ENCODE data around the gene FLAD1. TPM values are rescaled to one million over a fixed set of nuclear protein-coding genes. Genes with fewer than 3 reads are reported as not detected.
A peak's percentile ranks its signal among the peaks of the same experiment; 100 is the strongest.

The FLAD1 gene
- total RNA-seq, 2 donors from 2014 or later, result 31.5 to 35.3 TPM

GRCh38 chr1:155003766-155004351, 20.7 kb downstream of the FLAD1 start:
- WGBS, result under 1% methylated on average over 33 of the region's 34 CpGs
- peak; percentile 40 for DNase-seq (ENCODE audit: low spot score)

GRCh38 chr1:155004352-155005075, 21.4 kb downstream of the FLAD1 start:
- H3K9me3 ChIP-seq, result no peaks in the 10 kb centered on the region
- no peak for DNase-seq (ENCODE audit: low spot score)
- peak overlapping the region; percentile 68 to 97 for H3K4me3 ChIP-seq
- peak overlapping the region; percentile 100 for H3K27ac ChIP-seq
- intact Hi-C loops (cut with DNase I), result no loop called here
- no peaks in the 10 kb centered on the region for H3K27me3 ChIP-seq (replicated peaks; ENCODE audit: insufficient read depth)
- 21% methylated on average over 5 of the region's 5 CpGs for WGBS
- H3K4me1 ChIP-seq (replicated peaks), result peaks cover 32% of the 10 kb centered on the region
- peak; percentile 7 for TF ChIP-seq POLR2A (IDR thresholded peaks at IDR 0.05)
- no peak for TF ChIP-seq CTCF (IDR thresholded peaks at IDR 0.05)
- TF ChIP-seq POLR2AphosphoS5 (IDR thresholded peaks at IDR 0.05), result no peak
- no peaks in the 10 kb centered on the region for H3K36me3 ChIP-seq

More at GRCh38 chr1:155003766-155004351, 20.7 kb downstream of the FLAD1 start:
- TF ChIP-seq CTCF (IDR thresholded peaks at IDR 0.05) (no peak), POLR2AphosphoS5 (IDR thresholded peaks at IDR 0.05) (peak; percentile 2)
- no peaks in the 10 kb centered on the region for H3K36me3 ChIP-seq
- H3K27ac ChIP-seq, result peak overlapping the region; percentile 100
- H3K4me1 ChIP-seq (replicated peaks), result peaks cover 30% of the 10 kb centered on the region
- intact Hi-C loops (cut with DNase I), result no loop called here
- no peaks in the 10 kb centered on the region for H3K27me3 ChIP-seq (replicated peaks; ENCODE audit: insufficient read depth)
- no peaks in the 10 kb centered on the region for H3K9me3 ChIP-seq
- peak overlapping the region; percentile 68 to 97 for H3K4me3 ChIP-seq

GRCh38 chr1:155005076-155006011, 22.2 kb downstream of the FLAD1 start:
- WGBS, result 32% methylated on average over 17 of the region's 17 CpGs
- H3K4me1 ChIP-seq (replicated peaks), result peaks cover 31% of the 10 kb centered on the region
- peak overlapping the region; percentile 100 for H3K27ac ChIP-seq
- H3K27me3 ChIP-seq (replicated peaks; ENCODE audit: insufficient read depth), result no peaks in the 10 kb centered on the region
- TF ChIP-seq POLR2AphosphoS5 (IDR thresholded peaks at IDR 0.05) (peak; percentile 81), CTCF (IDR thresholded peaks at IDR 0.05) (peak in 1 of 4 experiments; percentile 6), POLR2A (IDR thresholded peaks at IDR 0.05) (peak; percentile 50)
- intact Hi-C loops (cut with DNase I), result no loop called here
- H3K9me3 ChIP-seq, result no peaks in the 10 kb centered on the region
- no peaks in the 10 kb centered on the region for H3K36me3 ChIP-seq
- H3K4me3 ChIP-seq, result peak overlapping the region; percentile 68 to 97
- DNase-seq (ENCODE audit: low spot score), result peak; percentile 93

GRCh38 chr1:155006601-155007101, 23.5 kb downstream of the FLAD1 start:
- Histone ChIP-seq H3K9me3 (no peaks in the 10 kb centered on the region), H3K4me3 (peak overlapping the region in 1 of 2 donors; percentile 51), H3K27ac (peak overlapping the region; percentile 100), H3K36me3 (no peaks in the 10 kb centered on the region), H3K4me1 (replicated peaks) (peaks cover 43% of the 10 kb centered on the region), H3K27me3 (replicated peaks; ENCODE audit: insufficient read depth) (no peaks in the 10 kb centered on the region)
- TF ChIP-seq POLR2AphosphoS5 (IDR thresholded peaks at IDR 0.05), result no peak
- no peak for TF ChIP-seq CTCF (IDR thresholded peaks at IDR 0.05)
- no peak for TF ChIP-seq POLR2A (IDR thresholded peaks at IDR 0.05)
- 52% methylated on average over 2 of the region's 2 CpGs for WGBS
- intact Hi-C loops (cut with DNase I), result no loop called here
- DNase-seq (ENCODE audit: low spot score), result no peak
